B cell (primary cell): Measurements from ENCODE around the gene KLHL17. TPM values are rescaled to one million over a fixed set of nuclear protein-coding genes. Genes with fewer than 3 reads are reported as not detected.

ENCODE experiments used
- ATAC-seq: fragments of 200-7000 bp; cut with Tn5 transposase; one replicate; pipeline ENCODE4 v1.10.0; 2021; ENCODE audit warnings: low read depth, mild to moderate bottlenecking, moderate number of reproducible peaks, moderate library complexity
- CTCF ChIA-PET: fragments of 350-600 bp; sonication (Branson Sonifier 250); formaldehyde crosslinking; loops from one replicate; lab custom pipeline; 2021; ENCODE audit warnings: antibody characterized with exemption, inconsistent platforms; lab: Charles Lee
- POLR2A ChIA-PET: fragments of 350-600 bp; sonication (Branson Sonifier 250); formaldehyde crosslinking; loops from one replicate; lab custom pipeline; 2021; ENCODE audit warnings: antibody characterized with exemption; lab: Charles Lee
- DNase-seq: peaks from one replicate; pipeline ENCODE4 v3.0.0; 2013
- H2AFZ ChIP-seq: 2 replicates; pipeline ENCODE4 v1.6.1; 2012; ENCODE audit warnings: mild to moderate bottlenecking, low read depth, low read length; ENCODE audit not compliant: insufficient read depth, poor library complexity, severe bottlenecking
- H3K27ac ChIP-seq, 2 donors: 1 replicate in 1 of 2; 2 replicates in 1 of 2; pipeline ENCODE4 v1.5.1; 2012 to 2013; ENCODE audit warnings: low read length in 2 of 2, mild to moderate bottlenecking in 2 of 2, moderate library complexity in 1 of 2
- H3K27me3 ChIP-seq, 4 experiments: fragments of 200-600 bp in 1 of 4; sonication (generic) in 1 of 4; replicated peaks in 1 of 4; 1 replicate in 2 of 4; 2 replicates in 2 of 4; pipeline versions ENCODE4 v1.6.1 to v1.7.0; 2013 to 2016; ENCODE audit warnings: low read length in 3 of 4, mild to moderate bottlenecking in 2 of 4, mixed read lengths in 1 of 4, moderate library complexity in 1 of 4; ENCODE audit not compliant: insufficient read depth in 4 of 4, control insufficient read depth in 3 of 4; ENCODE audit errors: control extremely low read depth in 1 of 4
- H3K36me3 ChIP-seq, 2 experiments: replicated peaks in 1 of 2; 1 replicate in 1 of 2; 2 replicates in 1 of 2; pipeline versions ENCODE4 v1.6.1 to v1.7.1; 2013; ENCODE audit warnings: low read length in 1 of 2; ENCODE audit not compliant: insufficient read depth in 2 of 2, control insufficient read depth in 1 of 2; ENCODE audit errors: control extremely low read depth in 1 of 2, extremely low read depth in 1 of 2
- H3K4me1 ChIP-seq, 2 donors: fragments of 200-600 bp in 1 of 2; sonication (generic) in 1 of 2; 1 replicate in 1 of 2; 2 replicates in 1 of 2; pipeline versions ENCODE4 v1.5.1 to v1.6.1; 2013 to 2017; ENCODE audit warnings: low read length in 2 of 2; ENCODE audit not compliant: control insufficient read depth in 2 of 2, insufficient read depth in 2 of 2
- H3K4me2 ChIP-seq: replicated peaks from 2 replicates; pipeline ENCODE3; 2012; ENCODE audit warnings: mild to moderate bottlenecking, low read depth, low read length; ENCODE audit not compliant: poor library complexity, severe bottlenecking
- H3K4me3 ChIP-seq, 5 experiments: fragments of 200-600 bp in 1 of 5; sonication (generic) in 1 of 5; 1 replicate in 3 of 5; 2 replicates in 2 of 5; pipeline versions ENCODE4 v1.5.1 to v1.7.0; 2011 to 2016; ENCODE audit warnings: low read length in 4 of 5, mild to moderate bottlenecking in 4 of 5, low read depth in 2 of 5, control low read depth in 1 of 5, moderate library complexity in 1 of 5; ENCODE audit not compliant: insufficient read depth in 1 of 5; ENCODE audit errors: control extremely low read depth in 1 of 5, extremely low read depth in 1 of 5
- H3K79me2 ChIP-seq: fragments of 200-600 bp; sonication (generic); one replicate; pipeline ENCODE4 v1.6.0; 2016; ENCODE audit warnings: low read length; ENCODE audit not compliant: control insufficient read depth, insufficient read depth
- H3K9ac ChIP-seq: fragments of 200-600 bp; sonication (generic); 2 replicates; pipeline ENCODE4 v1.6.1; 2017; ENCODE audit warnings: mild to moderate bottlenecking, low read length, moderate library complexity
- H3K9me3 ChIP-seq, 3 donors: one replicate each; pipeline versions ENCODE4 v1.6.1 to v1.7.1; 2013; ENCODE audit warnings: low read length in 2 of 3; ENCODE audit not compliant: control insufficient read depth in 2 of 3, insufficient read depth in 1 of 3; ENCODE audit errors: control extremely low read depth in 1 of 3
- H4K20me1 ChIP-seq: 2 replicates; pipeline ENCODE4 v1.6.0; 2012; ENCODE audit warnings: mild to moderate bottlenecking, low read length; ENCODE audit not compliant: insufficient read depth, control insufficient read depth, poor library complexity, severe bottlenecking
- H3K27ac Mint-ChIP-seq: one replicate; pipeline ENCODE4 v1.8.0; 2021; ENCODE audit warnings: mixed read lengths
- H3K27me3 Mint-ChIP-seq: one replicate; pipeline ENCODE4 v1.8.0; 2021; ENCODE audit warnings: mixed read lengths
- H3K4me1 Mint-ChIP-seq: one replicate; pipeline ENCODE4 v1.8.0; 2021; ENCODE audit warnings: mixed read lengths
- H3K4me3 Mint-ChIP-seq: one replicate; pipeline ENCODE4 v1.8.0; 2021; ENCODE audit warnings: mixed read lengths
- H3K9me3 Mint-ChIP-seq: one replicate; pipeline ENCODE4 v1.8.0; 2022; ENCODE audit warnings: mixed read lengths; ENCODE audit not compliant: insufficient read depth
- EZH2 ChIP-seq: IDR thresholded peaks from 2 replicates; pipeline ENCODE4 v1.6.1; 2012; ENCODE audit warnings: borderline replicate concordance, low read depth, mild to moderate bottlenecking, moderate library complexity, low read length; ENCODE audit not compliant: insufficient read depth, poor library complexity, severe bottlenecking
- WGBS: methylation state at CpG from one replicate; pipeline ENCODE4 v1.1.5; 2013; ENCODE audit warnings: missing lambda C conversion rate; ENCODE audit not compliant: insufficient coverage; 5-methylcytosine and 5-hydroxymethylcytosine counted together
- intact Hi-C: fragments of 100-400 bp; cut with micrococcal nuclease; formaldehyde crosslinking; loops from one replicate; pipeline ENCODE4 v1.10.0; 2022
- polyA plus RNA-seq: library from polyadenylated mRNA; depleted of rRNA; stranded (reverse); fragments of >200 nt; gene quantifications from 2 replicates; pipeline ENCODE4 v1.2.3, GENCODE V29; 2012
- total RNA-seq, 2 donors: library from RNA; stranded (reverse); fragments of 120-200 nt in 1 of 2; gene quantifications; 1 replicate in 1 of 2; 2 replicates in 1 of 2; pipeline versions ENCODE4 v1.2.3 to v1.2.4, GENCODE V29; 2013 to 2022
- TF ChIP-seq, protein P1 (sequence below): fragments of 200-600 bp; IDR thresholded peaks from one replicate; pipeline ENCODE4 v1.8.0; 2022; ENCODE audit warnings: antibody characterized with exemption, mild to moderate bottlenecking

Gene KLHL17
- total and polyA plus RNA-seq, 2 donors (not counting 1 experiment from before 2014, with no cell fraction given), result 30.1 to 57.5 TPM

GRCh38 chr1:955474-955873, 4.9 kb upstream of the KLHL17 start:
- no peak overlapping the region for H2AFZ ChIP-seq
- peaks cover 24 to 37% of the 10 kb centered on the region in 2 donors for H3K4me1 ChIP-seq
- TF ChIP-seq, protein P1, sequence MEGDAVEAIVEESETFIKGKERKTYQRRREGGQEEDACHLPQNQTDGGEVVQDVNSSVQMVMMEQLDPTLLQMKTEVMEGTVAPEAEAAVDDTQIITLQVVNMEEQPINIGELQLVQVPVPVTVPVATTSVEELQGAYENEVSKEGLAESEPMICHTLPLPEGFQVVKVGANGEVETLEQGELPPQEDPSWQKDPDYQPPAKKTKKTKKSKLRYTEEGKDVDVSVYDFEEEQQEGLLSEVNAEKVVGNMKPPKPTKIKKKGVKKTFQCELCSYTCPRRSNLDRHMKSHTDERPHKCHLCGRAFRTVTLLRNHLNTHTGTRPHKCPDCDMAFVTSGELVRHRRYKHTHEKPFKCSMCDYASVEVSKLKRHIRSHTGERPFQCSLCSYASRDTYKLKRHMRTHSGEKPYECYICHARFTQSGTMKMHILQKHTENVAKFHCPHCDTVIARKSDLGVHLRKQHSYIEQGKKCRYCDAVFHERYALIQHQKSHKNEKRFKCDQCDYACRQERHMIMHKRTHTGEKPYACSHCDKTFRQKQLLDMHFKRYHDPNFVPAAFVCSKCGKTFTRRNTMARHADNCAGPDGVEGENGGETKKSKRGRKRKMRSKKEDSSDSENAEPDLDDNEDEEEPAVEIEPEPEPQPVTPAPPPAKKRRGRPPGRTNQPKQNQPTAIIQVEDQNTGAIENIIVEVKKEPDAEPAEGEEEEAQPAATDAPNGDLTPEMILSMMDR, result no peak
- TF ChIP-seq EZH2, result no peak
- WGBS, result 46% methylated on average over 6 of the region's 6 CpGs
- Mint-ChIP-seq H3K9me3 (no peaks in the 10 kb centered on the region), H3K4me1 (peaks cover 14% of the 10 kb centered on the region), H3K27me3 (no peaks in the 10 kb centered on the region), H3K4me3 (no peak overlapping the region), H3K27ac (no peak overlapping the region)
- no peaks in the 10 kb centered on the region for H3K27me3 ChIP-seq
- H3K9ac ChIP-seq, result no peak overlapping the region
- POLR2A ChIA-PET, result interaction anchor here (0.6 kb wide), 1 partner anchor 12 kb away, joined by 4 read pairs; no protein-coding TSS in a partner anchor
- DNase-seq (no peak), ATAC-seq (no peak)
- no peak overlapping the region for H3K4me3 ChIP-seq
- H3K36me3 ChIP-seq, result peaks cover 0 to 67% of the 10 kb centered on the region in 2 experiments
- no peaks in the 10 kb centered on the region for H3K9me3 ChIP-seq
- CTCF ChIA-PET, result no interaction called here
- H3K79me2 ChIP-seq, result peaks cover 23% of the 10 kb centered on the region
- intact Hi-C loops, result no loop called here
- H3K4me2 ChIP-seq, result no peak overlapping the region
- peaks cover 81% of the 10 kb centered on the region for H4K20me1 ChIP-seq
- H3K27ac ChIP-seq, result no peak overlapping the region

DNA sequence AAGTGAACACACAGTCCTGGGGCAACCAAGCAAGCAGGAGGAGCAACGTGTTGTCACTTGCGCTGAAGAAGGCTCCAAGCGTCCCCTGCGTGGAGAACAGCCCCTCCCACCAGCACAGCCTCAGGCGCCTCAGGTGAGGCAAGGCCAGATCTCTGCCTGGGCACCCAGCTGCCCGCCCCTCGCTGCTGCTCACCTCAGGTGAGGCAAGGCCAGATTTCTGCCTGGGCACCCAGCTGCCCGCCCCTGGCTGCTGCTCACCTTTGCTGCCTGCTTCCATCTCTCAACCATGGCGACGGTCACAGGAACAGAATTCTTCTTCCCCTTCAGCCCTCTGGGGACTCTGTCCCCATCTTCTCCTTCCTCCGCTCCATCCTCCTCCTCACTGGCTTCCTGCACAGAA, 3.7 kb upstream of the KLHL17 start:
- Histone ChIP-seq H3K79me2 (peaks cover 23% of the 10 kb centered on the region), H2AFZ (no peak overlapping the region), H3K36me3 (peaks cover 0 to 56% of the 10 kb centered on the region in 2 experiments), H3K4me3 (no peak overlapping the region), H3K9ac (no peak overlapping the region), H3K4me1 (peaks cover 24 to 42% of the 10 kb centered on the region in 2 donors), H4K20me1 (peaks cover 69% of the 10 kb centered on the region), H3K9me3 (no peaks in the 10 kb centered on the region), H3K27ac (no peak overlapping the region), H3K27me3 (no peaks in the 10 kb centered on the region), H3K4me2 (no peak overlapping the region)
- peaks cover 14% of the 10 kb centered on the region for H3K4me1 Mint-ChIP-seq
- intact Hi-C loops, result no loop called here
- 95% methylated on average over 11 of the region's 11 CpGs for WGBS
- no peak overlapping the region for H3K27ac Mint-ChIP-seq
- DNase-seq (no peak), ATAC-seq (no peak)
- H3K9me3 Mint-ChIP-seq, result no peaks in the 10 kb centered on the region
- CTCF ChIA-PET, result no interaction called here
- no peaks in the 10 kb centered on the region for H3K27me3 Mint-ChIP-seq
- TF ChIP-seq EZH2, result no peak
- TF ChIP-seq, protein P1, result no peak
- no peak overlapping the region for H3K4me3 Mint-ChIP-seq
- POLR2A ChIA-PET, result no interaction called here
